Activated naive CD4-positive, alpha-beta T cell treated with anti-CD3 and anti-CD28 coated beads for 36 hours (primary cell): ENCODE measurements around the gene TIMM17B. TPM values are rescaled to one million over a fixed set of nuclear protein-coding genes. Genes with fewer than 3 reads are reported as not detected.

Experiments used
- CTCF ChIA-PET: fragments of 350-600 bp; sonication (Branson Sonifier 250); formaldehyde crosslinking; loops from one replicate; lab custom pipeline; 2021; ENCODE audit warnings: antibody characterized with exemption; lab: Charles Lee
- DNase-seq: peaks from one replicate; pipeline ENCODE4 v3.0.0-alpha.2; 2020
- H3K27ac Mint-ChIP-seq: one replicate; pipeline ENCODE4 v1.8.0; 2021; ENCODE audit warnings: mild to moderate bottlenecking, mixed read lengths
- H3K27me3 Mint-ChIP-seq: one replicate; pipeline ENCODE4 v1.8.0; 2021; ENCODE audit warnings: low read depth, mixed read lengths
- H3K36me3 Mint-ChIP-seq: one replicate; pipeline ENCODE4 v1.8.0; 2021; ENCODE audit warnings: low read depth, mixed read lengths
- H3K4me1 Mint-ChIP-seq: one replicate; pipeline ENCODE4 v1.8.0; 2021; ENCODE audit warnings: low read depth, mixed read lengths
- H3K4me3 Mint-ChIP-seq: one replicate; pipeline ENCODE4 v1.8.0; 2021; ENCODE audit warnings: mild to moderate bottlenecking, moderate library complexity, mixed read lengths
- H3K9me3 Mint-ChIP-seq: one replicate; pipeline ENCODE4 v1.8.0; 2021; ENCODE audit warnings: mixed read lengths
- intact Hi-C: fragments of 100-400 bp; cut with micrococcal nuclease; formaldehyde crosslinking; loops from one replicate; pipeline ENCODE4 v1.15.1; 2023
- total RNA-seq, 2 experiments: library from RNA; stranded (reverse); gene quantifications; one replicate each; pipeline ENCODE4 v1.2.3, GENCODE V29; 2021

Gene TIMM17B
- total RNA-seq, result 10 to 100 TPM; 88.0 to 94.9 TPM

GRCh38 chrX:48897625-48898306 is at the start of gene TIMM17B, which contains the start of gene PQBP1:
Gene TIMM17B, minus strand, starts transcription at chrX:48897768. Its CDS starts 19 bp downstream, at chrX:48897749.
Gene PQBP1, plus strand, starts transcription at chrX:48897930. Its CDS starts 580 bp downstream, at chrX:48898510.
- Mint-ChIP-seq H3K36me3 (peaks cover 10% of the 10 kb centered on the region), H3K4me3 (peak within 1 kb of the TSS; percentile 81), H3K4me1 (peaks cover 22% of the 10 kb centered on the region), H3K27ac (peak within 1 kb of the TSS; percentile 94), H3K27me3 (no peaks in the 10 kb centered on the region), H3K9me3 (no peaks in the 10 kb centered on the region)
- intact Hi-C loops, result loop anchor here (1.0 to 5.0 kb wide), 8 partner anchors 15 to 269 kb away; partner anchors contain the start of genes GRIPAP1, HDAC6, PIM2 and SUV39H1
- CTCF ChIA-PET, result interaction anchor here (0.7 to 1.1 kb wide), 4 partner anchors 19 to 41 kb away, joined by 3 to 4 read pairs (median 3); no protein-coding TSS in a partner anchor
- peak; percentile 91 for DNase-seq

- H3K4me1 Mint-ChIP-seq, result peaks cover 53% of the 10 kb centered on the region
- intact Hi-C loops, result loop anchor here (1.0 to 5.0 kb wide), 4 partner anchors 8 to 297 kb away; partner anchors contain the start of gene SLC35A2
- no peak overlapping the region for H3K4me3 Mint-ChIP-seq
- no peaks in the 10 kb centered on the region for H3K9me3 Mint-ChIP-seq
- DNase-seq, result peak; percentile 70
- CTCF ChIA-PET, result interaction anchor here (0.7 to 1.8 kb wide), 8 partner anchors 8 to 297 kb away, joined by 3 to 15 read pairs (median 4); partner anchors contain the start of gene SLC35A2
- H3K36me3 Mint-ChIP-seq, result peaks cover 24% of the 10 kb centered on the region
- no peaks in the 10 kb centered on the region for H3K27me3 Mint-ChIP-seq
- peak overlapping the region; percentile 83 for H3K27ac Mint-ChIP-seq
These were observed 48.2 kb upstream of the TIMM17B start for GRCh38 chrX:48945517-48946348.

- Mint-ChIP-seq H3K9me3 (no peaks in the 10 kb centered on the region), H3K36me3 (peaks cover 35% of the 10 kb centered on the region), H3K4me3 (peak overlapping the region; percentile 47), H3K27ac (peak overlapping the region; percentile 100), H3K4me1 (peaks cover 72% of the 10 kb centered on the region), H3K27me3 (no peaks in the 10 kb centered on the region)
- intact Hi-C loops, result no loop called here
- CTCF ChIA-PET, result interaction anchor here (2.4 to 8.6 kb wide), 2 partner anchors 22 to 27 kb away, joined by 7 to 42 read pairs; no protein-coding TSS in a partner anchor
- DNase-seq, result peak; percentile 42
These were observed 45.3 kb upstream of the TIMM17B start for GRCh38 chrX:48942895-48943294.

- DNase-seq, result peak; percentile 10
- peak overlapping the region; percentile 100 for H3K27ac Mint-ChIP-seq
- peaks cover 45% of the 10 kb centered on the region for H3K36me3 Mint-ChIP-seq
- H3K27me3 Mint-ChIP-seq, result no peaks in the 10 kb centered on the region
- peaks cover 81% of the 10 kb centered on the region for H3K4me1 Mint-ChIP-seq
- H3K4me3 Mint-ChIP-seq, result no peak overlapping the region
- CTCF ChIA-PET, result interaction anchor here (0.8 to 8.6 kb wide), 4 partner anchors 10 to 73 kb away, joined by 3 to 42 read pairs (median 5); no protein-coding TSS in a partner anchor
- intact Hi-C loops, result no loop called here
- no peaks in the 10 kb centered on the region for H3K9me3 Mint-ChIP-seq
These were observed 42.9 kb upstream of the TIMM17B start for GRCh38 chrX:48940404-48940955.

GRCh38 chrX:48939524-48940228 is 42.1 kb upstream of the TIMM17B start:
- H3K4me1 Mint-ChIP-seq, result peaks cover 87% of the 10 kb centered on the region
- peak; percentile 35 for DNase-seq
- H3K9me3 Mint-ChIP-seq, result no peaks in the 10 kb centered on the region
- peaks cover 53% of the 10 kb centered on the region for H3K36me3 Mint-ChIP-seq
- H3K4me3 Mint-ChIP-seq, result peak overlapping the region; percentile 52
- H3K27ac Mint-ChIP-seq, result peak overlapping the region; percentile 100
- intact Hi-C loops, result loop anchor here (10.0 kb wide), 1 partner anchor 325 kb away; the partner anchor contains the start of genes FOXP3 and PPP1R3F
- CTCF ChIA-PET, result interaction anchor here (0.6 to 8.6 kb wide), 8 partner anchors 9 to 191 kb away, joined by 3 to 42 read pairs (median 4); partner anchors contain the start of genes PQBP1 and TIMM17B
- H3K27me3 Mint-ChIP-seq, result no peaks in the 10 kb centered on the region

GRCh38 chrX:48938721-48939425 is 41.3 kb upstream of the TIMM17B start:
- Mint-ChIP-seq H3K4me3 (peak overlapping the region; percentile 52), H3K27me3 (no peaks in the 10 kb centered on the region), H3K27ac (peak overlapping the region; percentile 100), H3K36me3 (peaks cover 60% of the 10 kb centered on the region), H3K4me1 (peaks cover 89% of the 10 kb centered on the region), H3K9me3 (no peaks in the 10 kb centered on the region)
- peak; percentile 92 for DNase-seq
- intact Hi-C loops, result loop anchor here (1.0 to 10.0 kb wide), 2 partner anchors 202 to 326 kb away; partner anchors contain the start of genes FOXP3 and PPP1R3F
- CTCF ChIA-PET, result interaction anchor here (0.6 to 8.6 kb wide), 10 partner anchors 12 to 190 kb away, joined by 3 to 42 read pairs (median 4); partner anchors contain the start of genes PQBP1 and TIMM17B

- Mint-ChIP-seq H3K27ac (peak overlapping the region; percentile 100), H3K4me1 (peaks cover 81% of the 10 kb centered on the region), H3K27me3 (no peaks in the 10 kb centered on the region), H3K36me3 (peaks cover 52% of the 10 kb centered on the region), H3K9me3 (no peaks in the 10 kb centered on the region), H3K4me3 (peak overlapping the region; percentile 75)
- CTCF ChIA-PET, result interaction anchor here (0.7 to 8.6 kb wide), 9 partner anchors 9 to 306 kb away, joined by 3 to 42 read pairs (median 4); partner anchors contain the start of genes PQBP1, TFE3 and TIMM17B
- peak; percentile 95 for DNase-seq
- intact Hi-C loops, result loop anchor here (1.0 to 10.0 kb wide), 8 partner anchors 8 to 328 kb away; partner anchors contain the start of genes FOXP3, PIM2, PPP1R3F and PQBP1
These were observed 39.7 kb upstream of the TIMM17B start for GRCh38 chrX:48937054-48937907.

GRCh38 chrX:48936429-48937053 is 39.0 kb upstream of the TIMM17B start:
- H3K4me3 Mint-ChIP-seq, result peak overlapping the region; percentile 75
- H3K27ac Mint-ChIP-seq, result peak overlapping the region; percentile 100
- H3K27me3 Mint-ChIP-seq, result no peaks in the 10 kb centered on the region
- H3K9me3 Mint-ChIP-seq, result no peaks in the 10 kb centered on the region
- intact Hi-C loops, result loop anchor here (1.0 to 10.0 kb wide), 8 partner anchors 9 to 328 kb away; partner anchors contain the start of genes FOXP3, PIM2, PPP1R3F and PQBP1
- H3K36me3 Mint-ChIP-seq, result peaks cover 48% of the 10 kb centered on the region
- CTCF ChIA-PET, result interaction anchor here (0.7 to 8.6 kb wide), 8 partner anchors 10 to 200 kb away, joined by 3 to 42 read pairs (median 5); partner anchors contain the start of genes PQBP1, TFE3 and TIMM17B
- DNase-seq, result no peak
- H3K4me1 Mint-ChIP-seq, result peaks cover 74% of the 10 kb centered on the region

- H3K27ac Mint-ChIP-seq, result peak overlapping the region; percentile 100
- H3K9me3 Mint-ChIP-seq, result no peaks in the 10 kb centered on the region
- peaks cover 46% of the 10 kb centered on the region for H3K36me3 Mint-ChIP-seq
- intact Hi-C loops, result loop anchor here (10.0 kb wide), 1 partner anchor 330 kb away; the partner anchor contains the start of genes FOXP3 and PPP1R3F
- H3K27me3 Mint-ChIP-seq, result no peaks in the 10 kb centered on the region
- CTCF ChIA-PET, result interaction anchor here (0.9 kb wide), 1 partner anchor 15 kb away, joined by 4 read pairs; no protein-coding TSS in a partner anchor
- DNase-seq, result no peak
- peak overlapping the region; percentile 77 for H3K4me3 Mint-ChIP-seq
- peaks cover 68% of the 10 kb centered on the region for H3K4me1 Mint-ChIP-seq
These were observed 37.7 kb upstream of the TIMM17B start for GRCh38 chrX:48935301-48935670.
